A549 (cell line): ENCODE results near the gene MAPRE2. TPM values are rescaled to one million over a fixed set of nuclear protein-coding genes. Genes with fewer than 3 reads are reported as not detected.

ENCODE experiments used
- ATAC-seq, 2 experiments: fragments of 200-7000 bp in 1 of 2; fragments of >200 bp in 1 of 2; cut with Nextera tagmentation in 1 of 2; cut with Tn5 transposase in 1 of 2; 3 replicates each; pipeline versions ENCODE4 v1.8.0 to v1.9.1; 2018 to 2020; ENCODE audit warnings: mild to moderate bottlenecking in 1 of 2, moderate library complexity in 1 of 2
- CTCF ChIA-PET: fragments of 300-600 bp; sonication (Branson Sonifier 250); formaldehyde crosslinking; extraction: SDS; loops from one replicate; lab custom pipeline; 2021; ENCODE audit warnings: antibody characterized with exemption, inconsistent platforms; lab: Yijun Ruan, JAX
- POLR2A ChIA-PET: fragments of 350-600 bp; formaldehyde crosslinking; extraction: SDS; loops from one replicate; lab custom pipeline; 2021; ENCODE audit warnings: antibody characterized with exemption, inconsistent platforms; lab: Yijun Ruan, JAX
- DNase-seq, 2 experiments: peaks; one replicate each; pipeline versions ENCODE4 v3.0.0 to v3.0.0-alpha.2; 2011 to 2016; ENCODE audit warnings: low read depth in 1 of 2, low spot score in 1 of 2
- FAIRE-seq: peaks from 2 replicates; lab custom pipeline; 2011; peaks lifted over from hg19 to GRCh38; lab: Jason Lieb, UNC
- H3K27ac ChIP-seq, 2 experiments: fragments of >200 bp; sonication (Bioruptor Twin); formaldehyde crosslinking; 3 replicates each; pipeline ENCODE4 v1.5.1; 2016 to 2017
- H3K4me1 ChIP-seq: fragments of >200 bp; sonication (Bioruptor Twin); formaldehyde crosslinking; 3 replicates; pipeline ENCODE4 v1.6.1; 2016
- H3K4me2 ChIP-seq: fragments of >200 bp; sonication (Bioruptor Twin); formaldehyde crosslinking; 3 replicates; pipeline ENCODE4 v1.6.1; 2016
- H3K4me3 ChIP-seq: fragments of >200 bp; sonication (Bioruptor Twin); formaldehyde crosslinking; 3 replicates; pipeline ENCODE4 v1.5.1; 2016
- H3K9me3 ChIP-seq: fragments of >200 bp; sonication (Bioruptor Twin); formaldehyde crosslinking; 3 replicates; pipeline ENCODE4 v1.6.1; 2016
- CBX8 ChIP-seq: fragments of 200-600 bp; sonication (generic); IDR thresholded peaks from 2 replicates; pipeline ENCODE4 v1.6.1; 2016
- CHD2 ChIP-seq: fragments of 150-350 bp; IDR thresholded peaks from 2 replicates; pipeline ENCODE4 v1.6.1; 2014; ENCODE audit warnings: low read length; ENCODE audit not compliant: partially characterized antibody
- CHD4 ChIP-seq: fragments of 200-600 bp; sonication (generic); IDR thresholded peaks from 2 replicates; pipeline ENCODE4 v1.6.1; 2016; ENCODE audit warnings: antibody characterized with exemption, mild to moderate bottlenecking, borderline replicate concordance
- EP300 ChIP-seq, 2 experiments: fragments of >200 bp; sonication (Bioruptor Twin); formaldehyde crosslinking; IDR thresholded peaks; 2 replicates in 1 of 2; 3 replicates in 1 of 2; pipeline ENCODE4 v1.6.1; 2016 to 2017
- ESRRA ChIP-seq: fragments of 150-350 bp; IDR thresholded peaks from 2 replicates; pipeline ENCODE4 v1.6.1; 2014; ENCODE audit warnings: mild to moderate bottlenecking, low read length, borderline replicate concordance
- FOSB ChIP-seq: fragments of 250-450 bp; sonication (Bioruptor Pico); IDR thresholded peaks from 2 replicates; pipeline ENCODE4 v1.5.0; 2020; ENCODE audit warnings: mild to moderate bottlenecking, moderate library complexity
- HES2 ChIP-seq: fragments of >200 bp; sonication (Bioruptor Twin); formaldehyde crosslinking; IDR thresholded peaks from 2 replicates; pipeline ENCODE4 v1.6.1; 2016
- HMGXB4 ChIP-seq: fragments of 250-450 bp; sonication (Bioruptor Pico); IDR thresholded peaks from 2 replicates; pipeline ENCODE4 v1.5.0; 2021; ENCODE audit warnings: mild to moderate bottlenecking, moderate library complexity, borderline replicate concordance
- JUN ChIP-seq, 2 experiments: fragments of >200 bp; sonication (Bioruptor Twin); formaldehyde crosslinking; IDR thresholded peaks; 2 replicates in 1 of 2; 3 replicates in 1 of 2; pipeline ENCODE4 v1.6.1; 2016 to 2017
- JUNB ChIP-seq: fragments of >200 bp; sonication (Bioruptor Twin); formaldehyde crosslinking; IDR thresholded peaks from 2 replicates; pipeline ENCODE4 v1.6.1; 2016
- KDM5A ChIP-seq: fragments of 200-600 bp; sonication (generic); IDR thresholded peaks from 2 replicates; pipeline ENCODE4 v1.6.1; 2016; ENCODE audit warnings: antibody characterized with exemption, mild to moderate bottlenecking
- MAZ ChIP-seq: fragments of 150-350 bp; IDR thresholded peaks from 2 replicates; pipeline ENCODE4 v1.6.1; 2014; ENCODE audit warnings: antibody characterized with exemption, low read depth, low read length, borderline replicate concordance
- PBX3 ChIP-seq: IDR thresholded peaks from 2 replicates; pipeline ENCODE4 v1.6.1; 2012
- POLR2A ChIP-seq: IDR thresholded peaks from 2 replicates; pipeline ENCODE4 v1.6.1; 2012; ENCODE audit warnings: mild to moderate bottlenecking, low read length
- POLR2AphosphoS2 ChIP-seq: conservative IDR thresholded peaks from 2 replicates; pipeline ENCODE4 v1.6.1; 2012; ENCODE audit warnings: low read length, improper control_type of control experiment, inconsistent platforms
- RARB ChIP-seq: fragments of 250-450 bp; sonication (Bioruptor Pico); IDR thresholded peaks from 2 replicates; pipeline ENCODE4 v1.8.0; 2021; ENCODE audit warnings: mild to moderate bottlenecking, moderate library complexity
- RCOR1 ChIP-seq: fragments of 150-350 bp; IDR thresholded peaks from 2 replicates; pipeline ENCODE4 v1.6.1; 2014; ENCODE audit warnings: antibody characterized with exemption, low read length, low read depth
- SMC3 ChIP-seq: fragments of >200 bp; sonication (Bioruptor Twin); formaldehyde crosslinking; IDR thresholded peaks from 3 replicates; pipeline ENCODE4 v1.6.1; 2018; ENCODE audit warnings: inconsistent platforms
- SREBF2 ChIP-seq: fragments of 450-650 bp; IDR thresholded peaks from 2 replicates; pipeline ENCODE4 v1.6.1; 2014; ENCODE audit warnings: mild to moderate bottlenecking, moderate library complexity
- TP53 ChIP-seq: fragments of 250-450 bp; sonication (Bioruptor Pico); IDR thresholded peaks from 2 replicates; pipeline ENCODE4 v1.5.0; 2021; ENCODE audit warnings: mild to moderate bottlenecking, moderate library complexity
- ZNF302 ChIP-seq: fragments of 250-450 bp; sonication (Bioruptor Pico); IDR thresholded peaks from 2 replicates; pipeline ENCODE4 v1.9.0; 2021; ENCODE audit warnings: inconsistent platforms, mild to moderate bottlenecking, moderate library complexity
- WGBS: methylation state at CpG from one replicate; pipeline ENCODE4 v1.1.6; 2017; ENCODE audit errors: missing lambda C conversion rate; 5-methylcytosine and 5-hydroxymethylcytosine counted together
- polyA plus RNA-seq, 4 experiments: library from polyadenylated mRNA; depleted of rRNA in 3 of 4; stranded (reverse); fragments of >200 nt; fragmentation: RNase III in 1 of 4; extraction: RNeasy Plus Mini Kit Qiagen cat#74134 plus additional on column Dnase treatment in 1 of 4; gene quantifications; 2 replicates in 3 of 4; 3 replicates in 1 of 4; pipeline ENCODE4 v1.2.3, GENCODE V29; 2011 to 2017
- TF ChIP-seq, protein P1 (sequence below): fragments of >200 bp; sonication (Bioruptor Twin); formaldehyde crosslinking; IDR thresholded peaks from 3 replicates; pipeline ENCODE4 v1.6.1; 2016
- TF ChIP-seq, protein P2 (sequence below): fragments of >200 bp; sonication (Bioruptor Twin); formaldehyde crosslinking; IDR thresholded peaks from 3 replicates; pipeline ENCODE4 v1.5.1; 2016
- TF ChIP-seq, protein P3 (sequence below): fragments of 250-450 bp; sonication (Bioruptor Pico); IDR thresholded peaks from 2 replicates; pipeline ENCODE4 v1.5.0; 2020; ENCODE audit warnings: low read depth, mild to moderate bottlenecking, moderate library complexity

The MAPRE2 gene
- polyA plus RNA-seq, 2 of the 4 experiments (the other 2 are of a cell fraction): 11.4 to 59.1 TPM

- Histone ChIP-seq H3K4me1 (no peaks in the 10 kb centered on the region), H3K4me3 (no peak overlapping the region), H3K4me2 (no peak overlapping the region), H3K9me3 (no peaks in the 10 kb centered on the region), H3K27ac (no peak overlapping the region)
- ChIA-PET POLR2A (no interaction called here), CTCF (interaction anchor here (0.8 to 2.3 kb wide), 3 partner anchors 60 to 136 kb away, joined by 3 to 9 read pairs (median 5); no protein-coding TSS in a partner anchor)
- DNase-seq: no peak
- TF ChIP-seq SREBF2: no peak
- TF ChIP-seq HMGXB4 (CRISPR knock-in tag): no peak
- no peak for TF ChIP-seq PBX3
- TF ChIP-seq, protein P1, sequence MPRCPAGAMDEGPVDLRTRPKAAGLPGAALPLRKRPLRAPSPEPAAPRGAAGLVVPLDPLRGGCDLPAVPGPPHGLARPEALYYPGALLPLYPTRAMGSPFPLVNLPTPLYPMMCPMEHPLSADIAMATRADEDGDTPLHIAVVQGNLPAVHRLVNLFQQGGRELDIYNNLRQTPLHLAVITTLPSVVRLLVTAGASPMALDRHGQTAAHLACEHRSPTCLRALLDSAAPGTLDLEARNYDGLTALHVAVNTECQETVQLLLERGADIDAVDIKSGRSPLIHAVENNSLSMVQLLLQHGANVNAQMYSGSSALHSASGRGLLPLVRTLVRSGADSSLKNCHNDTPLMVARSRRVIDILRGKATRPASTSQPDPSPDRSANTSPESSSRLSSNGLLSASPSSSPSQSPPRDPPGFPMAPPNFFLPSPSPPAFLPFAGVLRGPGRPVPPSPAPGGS: no peak
- TF ChIP-seq MAZ: no peak
- TF ChIP-seq ESRRA: no peak
- TF ChIP-seq FOSB (CRISPR knock-in tag): no peak
- TF ChIP-seq ZNF302 (CRISPR knock-in tag): no peak
- TF ChIP-seq RARB (CRISPR knock-in tag): no peak
- TF ChIP-seq, protein P2, sequence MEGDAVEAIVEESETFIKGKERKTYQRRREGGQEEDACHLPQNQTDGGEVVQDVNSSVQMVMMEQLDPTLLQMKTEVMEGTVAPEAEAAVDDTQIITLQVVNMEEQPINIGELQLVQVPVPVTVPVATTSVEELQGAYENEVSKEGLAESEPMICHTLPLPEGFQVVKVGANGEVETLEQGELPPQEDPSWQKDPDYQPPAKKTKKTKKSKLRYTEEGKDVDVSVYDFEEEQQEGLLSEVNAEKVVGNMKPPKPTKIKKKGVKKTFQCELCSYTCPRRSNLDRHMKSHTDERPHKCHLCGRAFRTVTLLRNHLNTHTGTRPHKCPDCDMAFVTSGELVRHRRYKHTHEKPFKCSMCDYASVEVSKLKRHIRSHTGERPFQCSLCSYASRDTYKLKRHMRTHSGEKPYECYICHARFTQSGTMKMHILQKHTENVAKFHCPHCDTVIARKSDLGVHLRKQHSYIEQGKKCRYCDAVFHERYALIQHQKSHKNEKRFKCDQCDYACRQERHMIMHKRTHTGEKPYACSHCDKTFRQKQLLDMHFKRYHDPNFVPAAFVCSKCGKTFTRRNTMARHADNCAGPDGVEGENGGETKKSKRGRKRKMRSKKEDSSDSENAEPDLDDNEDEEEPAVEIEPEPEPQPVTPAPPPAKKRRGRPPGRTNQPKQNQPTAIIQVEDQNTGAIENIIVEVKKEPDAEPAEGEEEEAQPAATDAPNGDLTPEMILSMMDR: no peak
- TF ChIP-seq KDM5A: no peak
- no peak for TF ChIP-seq TP53
- no peak for TF ChIP-seq CBX8
- no peak for TF ChIP-seq HES2
- TF ChIP-seq RCOR1: no peak
- TF ChIP-seq JUN (IDR thresholded peaks at IDR 0.05): no peak
- WGBS: 84% methylated on average over 6 of the region's 6 CpGs
- ATAC-seq: no peak
- no peak for FAIRE-seq
Observed at GRCh38 chr18:35141567-35142274, 100.5 kb downstream of the MAPRE2 start.

- FAIRE-seq: no peak
- Histone ChIP-seq H3K4me3 (no peak overlapping the region), H3K4me2 (no peak overlapping the region), H3K9me3 (no peaks in the 10 kb centered on the region), H3K27ac (no peak overlapping the region), H3K4me1 (no peaks in the 10 kb centered on the region)
- POLR2A ChIA-PET: no interaction called here
- 63% methylated on average over 1 of the region's 1 CpG for WGBS
- ATAC-seq: no peak
- CTCF ChIA-PET: interaction anchor here (2.0 to 2.3 kb wide), 2 partner anchors 115 to 136 kb away, joined by 5 to 9 read pairs; no protein-coding TSS in a partner anchor
- TF ChIP-seq CHD4 (no peak), MAZ (no peak), POLR2AphosphoS2 (no peak), EP300 (IDR thresholded peaks at IDR 0.05) (no peak), PBX3 (no peak), JUNB (no peak), POLR2A (no peak), SMC3 (no peak), JUN (IDR thresholded peaks at IDR 0.05) (no peak), CBX8 (no peak), CHD2 (no peak)
- TF ChIP-seq, protein P3, sequence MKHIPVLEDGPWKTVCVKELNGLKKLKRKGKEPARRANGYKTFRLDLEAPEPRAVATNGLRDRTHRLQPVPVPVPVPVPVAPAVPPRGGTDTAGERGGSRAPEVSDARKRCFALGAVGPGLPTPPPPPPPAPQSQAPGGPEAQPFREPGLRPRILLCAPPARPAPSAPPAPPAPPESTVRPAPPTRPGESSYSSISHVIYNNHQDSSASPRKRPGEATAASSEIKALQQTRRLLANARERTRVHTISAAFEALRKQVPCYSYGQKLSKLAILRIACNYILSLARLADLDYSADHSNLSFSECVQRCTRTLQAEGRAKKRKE (CRISPR knock-in tag): no peak
- DNase-seq: no peak
Observed at GRCh38 chr18:35142275-35142615, 101.0 kb downstream of the MAPRE2 start.
